ENCODE measurements around the gene PCDHGA1. TPM values are rescaled to one million over a fixed set of nuclear protein-coding genes. Genes with fewer than 3 reads are reported as not detected.

Gene PCDHGA1
- total RNA-seq, 1 experiment from 2014 or later = 0.63 TPM

DNA sequence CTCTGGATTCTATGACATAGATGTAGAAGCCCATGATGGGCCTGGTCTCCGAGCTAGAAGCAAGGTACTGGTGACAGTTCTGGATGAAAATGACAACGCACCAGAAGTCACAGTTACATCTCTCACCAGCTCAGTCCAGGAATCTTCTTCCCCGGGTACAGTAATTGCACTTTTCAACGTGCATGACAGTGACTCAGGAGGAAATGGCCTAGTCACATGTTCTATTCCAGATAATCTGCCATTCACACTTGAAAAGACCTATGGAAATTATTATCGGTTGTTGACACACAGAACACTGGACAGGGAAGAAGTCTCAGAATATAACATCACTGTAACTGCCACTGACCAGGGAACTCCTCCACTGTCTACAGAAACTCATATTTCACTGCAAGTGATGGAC is 25.8 kb downstream of the PCDHGA1 start:
- H3K9me3 Mint-ChIP-seq = peaks cover 60 to 63% of the 10 kb centered on the region in 2 experiments
- peaks cover 25 to 68% (median 50%) of the 10 kb centered on the region in 3 experiments for H3K36me3 Mint-ChIP-seq (ENCODE audit: insufficient read depth in 1 of 3, low read depth in 3 of 3)
- H2BK20ac ChIP-seq (ENCODE audit: low read depth, low read length, poor library complexity, severe bottlenecking) = no peak overlapping the region
- TF ChIP-seq, protein P1, sequence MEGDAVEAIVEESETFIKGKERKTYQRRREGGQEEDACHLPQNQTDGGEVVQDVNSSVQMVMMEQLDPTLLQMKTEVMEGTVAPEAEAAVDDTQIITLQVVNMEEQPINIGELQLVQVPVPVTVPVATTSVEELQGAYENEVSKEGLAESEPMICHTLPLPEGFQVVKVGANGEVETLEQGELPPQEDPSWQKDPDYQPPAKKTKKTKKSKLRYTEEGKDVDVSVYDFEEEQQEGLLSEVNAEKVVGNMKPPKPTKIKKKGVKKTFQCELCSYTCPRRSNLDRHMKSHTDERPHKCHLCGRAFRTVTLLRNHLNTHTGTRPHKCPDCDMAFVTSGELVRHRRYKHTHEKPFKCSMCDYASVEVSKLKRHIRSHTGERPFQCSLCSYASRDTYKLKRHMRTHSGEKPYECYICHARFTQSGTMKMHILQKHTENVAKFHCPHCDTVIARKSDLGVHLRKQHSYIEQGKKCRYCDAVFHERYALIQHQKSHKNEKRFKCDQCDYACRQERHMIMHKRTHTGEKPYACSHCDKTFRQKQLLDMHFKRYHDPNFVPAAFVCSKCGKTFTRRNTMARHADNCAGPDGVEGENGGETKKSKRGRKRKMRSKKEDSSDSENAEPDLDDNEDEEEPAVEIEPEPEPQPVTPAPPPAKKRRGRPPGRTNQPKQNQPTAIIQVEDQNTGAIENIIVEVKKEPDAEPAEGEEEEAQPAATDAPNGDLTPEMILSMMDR (conservative IDR thresholded peaks at IDR 0.05) = no peak
- H2AFZ ChIP-seq (ENCODE audit: low read length) = no peak overlapping the region
- H3K56ac ChIP-seq (ENCODE audit: insufficient read length, low read depth, low read length) = no peak overlapping the region
- no peak overlapping the region for H3K9ac ChIP-seq (ENCODE audit: extremely low read depth, insufficient read length, low read length)
- H3K23ac ChIP-seq (ENCODE audit: insufficient read length, low read depth, low read length) = no peak overlapping the region
- peaks cover 29% of the 10 kb centered on the region for H3K9me3 ChIP-seq (ENCODE audit: control insufficient read depth, low read depth, low read length)
- no peak overlapping the region for H3K27ac ChIP-seq (ENCODE audit: insufficient read length, low read depth, low read length)
- no peaks in the 10 kb centered on the region for H3K23me2 ChIP-seq (ENCODE audit: insufficient read length, low read depth, low read length, poor library complexity, severe bottlenecking)
- H3K4ac ChIP-seq (ENCODE audit: low read depth, low read length) = no peak overlapping the region
- no peak overlapping the region for H2AK5ac ChIP-seq (ENCODE audit: insufficient read length, low read length)
- H2BK5ac ChIP-seq (ENCODE audit: insufficient read length, low read length) = no peak overlapping the region
- no peaks in the 10 kb centered on the region for H4K20me1 ChIP-seq (ENCODE audit: control insufficient read depth, insufficient read depth, insufficient read length)
- no peak overlapping the region for H4K8ac ChIP-seq (replicated peaks; ENCODE audit: insufficient read length, low read depth, low read length)
- H3K4me1 Mint-ChIP-seq = peaks cover 2 to 3% of the 10 kb centered on the region in 2 experiments; a peak in 2 of 4 replicates
- H3K79me2 ChIP-seq (ENCODE audit: insufficient read depth, low read length) = no peaks in the 10 kb centered on the region
- no peak overlapping the region for H3K4me2 ChIP-seq (ENCODE audit: insufficient read depth, insufficient read length, low read length)
- H3K18ac ChIP-seq (ENCODE audit: insufficient read length, low read depth, low read length) = no peak overlapping the region
- H3K14ac ChIP-seq (ENCODE audit: insufficient read depth, low read length) = no peak overlapping the region
- H3K27me3 Mint-ChIP-seq (ENCODE audit: low read depth) = peaks cover 3% of the 10 kb centered on the region
- no peaks in the 10 kb centered on the region for H3K27me3 ChIP-seq (ENCODE audit: insufficient read depth, low read length)
- no peak overlapping the region for H2BK120ac ChIP-seq (ENCODE audit: low read depth, low read length, poor library complexity, severe bottlenecking)
- no peak overlapping the region for H3K27ac Mint-ChIP-seq
- no peak overlapping the region for H4K5ac ChIP-seq (ENCODE audit: insufficient read length, low read depth, low read length)
- H3T11ph ChIP-seq (ENCODE audit: low read length) = no peak overlapping the region
- H2BK12ac ChIP-seq (ENCODE audit: insufficient read length, low read depth, low read length) = no peak overlapping the region
- no peak for DNase-seq
- H2BK15ac ChIP-seq (ENCODE audit: low read depth, low read length) = no peak overlapping the region
- H3K4me3 Mint-ChIP-seq = peak overlapping the region in 1 of 2 experiments; percentile 8; a peak in 1 of 5 replicates
- H3K4me1 ChIP-seq (ENCODE audit: insufficient read depth, low read length) = no peaks in the 10 kb centered on the region
- H4K91ac ChIP-seq (ENCODE audit: insufficient read length, low read depth, low read length) = no peak overlapping the region
- no peaks in the 10 kb centered on the region for H3K79me1 ChIP-seq (ENCODE audit: insufficient read depth, low read depth, low read length, poor library complexity, severe bottlenecking)
- WGBS (ENCODE audit: extremely low coverage, insufficient read length, low lambda C conversion rate) = no CpG with 5 or more reads among the region's 5 CpGs
